ENCODE measurements around the gene BAG1. TPM values are rescaled to one million over a fixed set of nuclear protein-coding genes. Genes with fewer than 3 reads are reported as not detected.
A peak's percentile ranks its signal among the peaks of the same experiment; 100 is the strongest.

The BAG1 gene
- total RNA-seq, 1 donor from 2014 or later: 116 TPM

DNA sequence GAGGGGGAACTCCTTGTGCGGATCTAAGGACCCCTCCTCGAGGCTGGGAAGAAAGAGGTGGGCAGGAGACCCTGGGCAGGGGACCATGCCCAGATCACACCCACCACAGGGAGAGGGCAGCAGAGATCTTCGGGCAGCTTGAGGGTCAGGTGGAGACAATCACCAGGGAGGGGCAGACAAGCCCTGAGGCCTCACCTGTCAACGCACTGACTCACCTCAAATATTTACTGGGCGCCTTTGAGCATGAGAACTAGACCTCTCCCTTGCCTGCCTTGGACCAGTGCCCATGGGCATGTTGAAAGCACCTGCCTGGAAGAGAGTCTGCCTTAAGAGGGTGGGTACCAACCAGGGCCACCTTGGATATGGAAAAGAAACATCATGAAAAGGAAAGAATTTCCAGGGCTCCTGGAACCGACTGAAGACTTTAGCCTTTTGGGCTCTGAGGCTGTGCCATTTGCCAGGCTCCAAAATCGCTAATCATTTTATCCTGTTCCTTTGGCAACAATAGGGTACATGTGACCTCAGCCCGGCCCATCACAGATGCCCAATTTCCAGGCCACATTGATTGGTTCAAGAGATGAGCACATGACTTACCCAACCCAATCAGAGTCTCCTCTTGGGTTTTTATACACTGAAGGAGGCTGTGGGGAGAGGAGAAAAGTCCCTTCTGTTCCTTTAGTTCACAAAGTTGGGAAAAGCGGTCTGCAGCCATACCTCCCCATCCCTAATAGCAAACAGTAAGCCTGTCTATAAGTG is 35.0 kb downstream of the BAG1 start:
- intact Hi-C loops (cut with DNase I): loop anchor here (5.0 kb wide), 1 partner anchor 147 kb away; no protein-coding TSS in a partner anchor
- H3K4me3 ChIP-seq: no peak overlapping the region
- H3K27me3 ChIP-seq: no peaks in the 10 kb centered on the region
- no peaks in the 10 kb centered on the region for H3K36me3 ChIP-seq
- TF ChIP-seq CTCF (IDR thresholded peaks at IDR 0.05): peak; percentile 30
- DNase-seq (peak; percentile 88), ATAC-seq (peak; percentile 88)
- peaks cover 9% of the 10 kb centered on the region for H3K4me1 ChIP-seq
- H3K27ac ChIP-seq: no peak overlapping the region
- H3K9me3 ChIP-seq: no peaks in the 10 kb centered on the region

GRCh38 chr9:33228606-33229005 is 35.9 kb downstream of the BAG1 start:
- intact Hi-C loops (cut with DNase I): loop anchor here (5.0 kb wide), 1 partner anchor 146 kb away; no protein-coding TSS in a partner anchor
- H3K4me3 ChIP-seq: no peak overlapping the region
- no peaks in the 10 kb centered on the region for H3K27me3 ChIP-seq
- no peak overlapping the region for H3K27ac ChIP-seq
- no peaks in the 10 kb centered on the region for H3K9me3 ChIP-seq
- peaks cover 9% of the 10 kb centered on the region for H3K4me1 ChIP-seq
- DNase-seq (no peak), ATAC-seq (no peak)
- H3K36me3 ChIP-seq: no peaks in the 10 kb centered on the region
- TF ChIP-seq CTCF (IDR thresholded peaks at IDR 0.05): no peak

GRCh38 chr9:33227741-33228140 is 36.8 kb downstream of the BAG1 start:
- intact Hi-C loops (cut with DNase I): loop anchor here (5.0 kb wide), 1 partner anchor 145 kb away; no protein-coding TSS in a partner anchor
- Histone ChIP-seq H3K9me3 (no peaks in the 10 kb centered on the region), H3K4me3 (no peak overlapping the region), H3K4me1 (peaks cover 9% of the 10 kb centered on the region), H3K27me3 (no peaks in the 10 kb centered on the region), H3K27ac (no peak overlapping the region), H3K36me3 (no peaks in the 10 kb centered on the region)
- ATAC-seq: no peak
- no peak for TF ChIP-seq CTCF (IDR thresholded peaks at IDR 0.05)
- DNase-seq: no peak

GRCh38 chr9:33227008-33227398 is 37.5 kb downstream of the BAG1 start:
- Histone ChIP-seq H3K27ac (no peak overlapping the region), H3K4me3 (no peak overlapping the region), H3K36me3 (no peaks in the 10 kb centered on the region), H3K4me1 (peaks cover 9% of the 10 kb centered on the region), H3K9me3 (no peaks in the 10 kb centered on the region), H3K27me3 (no peaks in the 10 kb centered on the region)
- intact Hi-C loops (cut with DNase I): loop anchor here (5.0 kb wide), 1 partner anchor 145 kb away; no protein-coding TSS in a partner anchor
- no peak for TF ChIP-seq CTCF (IDR thresholded peaks at IDR 0.05)
- DNase-seq: peak; percentile 81
- peak; percentile 64 for ATAC-seq

DNA sequence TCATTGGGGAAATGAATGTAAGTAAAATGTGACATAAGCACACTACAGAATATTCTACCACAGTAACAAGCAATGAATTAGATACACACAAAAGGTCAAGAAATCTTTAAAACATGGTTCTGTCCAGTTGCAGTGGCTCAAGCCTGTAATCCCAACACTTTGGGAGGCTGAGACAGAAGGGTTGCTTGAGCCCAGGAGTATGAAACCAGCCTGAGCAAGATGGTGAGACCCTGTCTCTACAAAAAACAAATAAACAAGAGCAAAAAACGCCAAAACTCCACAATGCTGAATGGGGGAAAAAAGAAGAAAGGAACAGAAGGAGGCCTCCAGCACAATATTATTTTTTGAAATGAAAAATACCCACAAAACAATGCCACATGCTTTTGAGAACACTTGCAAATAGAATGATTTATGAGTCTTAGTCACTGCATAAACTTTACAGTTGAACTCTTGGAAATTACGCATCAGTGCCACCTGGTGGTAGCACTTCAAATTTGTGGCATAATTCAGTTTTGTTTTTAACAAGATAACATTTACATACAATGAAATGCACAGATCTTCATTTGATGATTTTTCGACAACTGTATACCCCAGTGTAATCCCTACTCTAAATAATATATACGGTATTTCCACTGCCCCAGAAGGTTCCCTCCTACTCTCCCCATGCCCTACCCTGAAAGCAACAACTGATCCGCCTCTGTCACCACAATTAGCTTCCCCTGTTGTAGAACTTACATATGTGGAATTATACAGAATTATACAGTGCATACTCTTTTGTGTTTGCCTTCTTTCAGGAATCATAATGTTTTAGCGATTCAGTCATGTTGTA is 39.0 kb downstream of the BAG1 start:
- Histone ChIP-seq H3K27ac (no peak overlapping the region), H3K36me3 (no peaks in the 10 kb centered on the region), H3K4me1 (peaks cover 9% of the 10 kb centered on the region), H3K27me3 (no peaks in the 10 kb centered on the region), H3K9me3 (no peaks in the 10 kb centered on the region), H3K4me3 (no peak overlapping the region)
- DNase-seq: no peak
- peak; percentile 47 for ATAC-seq
- intact Hi-C loops (cut with DNase I): loop anchor here (5.0 kb wide), 1 partner anchor 143 kb away; no protein-coding TSS in a partner anchor
- TF ChIP-seq CTCF (IDR thresholded peaks at IDR 0.05): peak; percentile 81
